Measurements from ENCODE around the gene CEP95.

- TF ChIP-seq CTCF (conservative IDR thresholded peaks at IDR 0.05): no peak
- TF ChIP-seq ZFX (IDR thresholded peaks at IDR 0.05): no peak
Observed at GRCh38 chr17:64459284-64459747, 47.5 kb upstream of the CEP95 start.

Measured in C4-2B (cell line).